Coronary artery (tissue), 2 donors: Measurements from ENCODE around the gene MSL3B.

ENCODE experiments used
- DNase-seq: peaks from one replicate; pipeline ENCODE4 v3.0.0-alpha.2; 2017; ENCODE audit warnings: low spot score
- H3K27ac ChIP-seq, 2 donors: fragments of 200-600 bp; sonication (generic); one replicate each; pipeline ENCODE4 v1.5.1; 2016 to 2019
- H3K4me3 ChIP-seq: fragments of 200-600 bp; sonication (generic); 2 replicates; pipeline ENCODE4 v1.5.1; 2016; ENCODE audit warnings: mild to moderate bottlenecking, moderate library complexity
- CTCF ChIP-seq: fragments of 200-600 bp; sonication (generic); IDR thresholded peaks from one replicate; pipeline ENCODE4 v1.5.1; 2019; ENCODE audit warnings: antibody characterized with exemption

MSL3B gene

GRCh38 chr2:233853353-233853752, 14.8 kb downstream of the MSL3B start:
- Histone ChIP-seq H3K4me3 (no peak overlapping the region), H3K27ac (no peak overlapping the region)
- no peak for TF ChIP-seq CTCF
- no peak for DNase-seq

GRCh38 chr2:233852056-233852455, 16.1 kb downstream of the MSL3B start:
- TF ChIP-seq CTCF = no peak
- Histone ChIP-seq H3K27ac (no peak overlapping the region), H3K4me3 (no peak overlapping the region)
- DNase-seq = no peak

- TF ChIP-seq CTCF = no peak
- H3K27ac ChIP-seq = no peak overlapping the region
- H3K4me3 ChIP-seq = no peak overlapping the region
- no peak for DNase-seq
Observed at GRCh38 chr2:233851169-233851568, 17.0 kb downstream of the MSL3B start.

- H3K4me3 ChIP-seq = no peak overlapping the region
- no peak for TF ChIP-seq CTCF
- H3K27ac ChIP-seq = no peak overlapping the region
- DNase-seq = no peak
Observed at GRCh38 chr2:233850745-233851144, 17.4 kb downstream of the MSL3B start.

- no peak overlapping the region for H3K27ac ChIP-seq
- H3K4me3 ChIP-seq = no peak overlapping the region
- TF ChIP-seq CTCF = no peak
- DNase-seq = no peak
Observed at GRCh38 chr2:233849607-233850271, 18.4 kb downstream of the MSL3B start.

- DNase-seq = no peak
- TF ChIP-seq CTCF = no peak
- Histone ChIP-seq H3K4me3 (no peak overlapping the region), H3K27ac (no peak overlapping the region)
Observed at GRCh38 chr2:233848276-233848675, 19.9 kb downstream of the MSL3B start.

- Histone ChIP-seq H3K27ac (no peak overlapping the region), H3K4me3 (no peak overlapping the region)
- no peak for DNase-seq
- TF ChIP-seq CTCF = no peak
Observed at GRCh38 chr2:233847248-233847898, 20.8 kb downstream of the MSL3B start.
